ENCODE measurements around the gene FRAS1. TPM values are rescaled to one million over a fixed set of nuclear protein-coding genes. Genes with fewer than 3 reads are reported as not detected.
"Not testable (repeated sequence)": the region's sequence is repeated elsewhere in the genome, so short reads cannot be mapped to it uniquely, and the experiment has no call there.

FRAS1 gene
- total RNA-seq, 1 experiment from 2014 or later = 2.2 TPM

- DNase-seq (ENCODE audit: extremely low read depth, low read depth) = no peak
Measured at GRCh38 chr4:78162821-78163220, 105.7 kb downstream of the FRAS1 start.

- no peak for DNase-seq (ENCODE audit: extremely low read depth, low read depth)
Measured at GRCh38 chr4:78165758-78166157, 108.6 kb downstream of the FRAS1 start.

GRCh38 chr4:78166622-78167021, 109.5 kb downstream of the FRAS1 start:
- no peak for DNase-seq (ENCODE audit: extremely low read depth, low read depth)

GRCh38 chr4:78167510-78167909, 110.4 kb downstream of the FRAS1 start:
- no peak for DNase-seq (ENCODE audit: extremely low read depth, low read depth)

GRCh38 chr4:78168029-78168428, 110.9 kb downstream of the FRAS1 start:
- DNase-seq (ENCODE audit: extremely low read depth, low read depth) = no peak

GRCh38 chr4:78169728-78170127, 112.6 kb downstream of the FRAS1 start:
- DNase-seq (ENCODE audit: extremely low read depth, low read depth) = no peak

GRCh38 chr4:78171482-78171881, 114.4 kb downstream of the FRAS1 start:
- DNase-seq (ENCODE audit: extremely low read depth, low read depth) = no peak

GRCh38 chr4:78174891-78175290, 117.8 kb downstream of the FRAS1 start:
- no peak for DNase-seq (ENCODE audit: extremely low read depth, low read depth)

- no peak for DNase-seq (ENCODE audit: extremely low read depth, low read depth)
Measured at GRCh38 chr4:78179196-78179595, 122.1 kb downstream of the FRAS1 start.

- not testable (repeated sequence) for DNase-seq (ENCODE audit: extremely low read depth, low read depth)
Measured at GRCh38 chr4:78181681-78182234, 124.6 kb downstream of the FRAS1 start.

GRCh38 chr4:78184584-78184983, 127.5 kb downstream of the FRAS1 start:
- DNase-seq (ENCODE audit: extremely low read depth, low read depth) = no peak

GRCh38 chr4:78185117-78185516, 128.0 kb downstream of the FRAS1 start:
- no peak for DNase-seq (ENCODE audit: extremely low read depth, low read depth)

GRCh38 chr4:78186597-78187543, 129.7 kb downstream of the FRAS1 start:
- DNase-seq (ENCODE audit: extremely low read depth, low read depth) = no peak

- no peak for DNase-seq (ENCODE audit: extremely low read depth, low read depth)
Measured at GRCh38 chr4:78190068-78190467, 132.9 kb downstream of the FRAS1 start.

- no peak for DNase-seq (ENCODE audit: extremely low read depth, low read depth)
Measured at GRCh38 chr4:78190595-78190994, 133.5 kb downstream of the FRAS1 start.

GRCh38 chr4:78197947-78198346, 140.8 kb downstream of the FRAS1 start:
- no peak for DNase-seq (ENCODE audit: extremely low read depth, low read depth)

- DNase-seq (ENCODE audit: extremely low read depth, low read depth) = no peak
Measured at GRCh38 chr4:78199984-78200383, 142.9 kb downstream of the FRAS1 start.

GRCh38 chr4:78200949-78201348, 143.8 kb downstream of the FRAS1 start:
- no peak for DNase-seq (ENCODE audit: extremely low read depth, low read depth)

GRCh38 chr4:78204176-78204575, 147.1 kb downstream of the FRAS1 start:
- no peak for DNase-seq (ENCODE audit: extremely low read depth, low read depth)

GRCh38 chr4:78205591-78205990, 148.5 kb downstream of the FRAS1 start:
- no peak for DNase-seq (ENCODE audit: extremely low read depth, low read depth)

- DNase-seq (ENCODE audit: extremely low read depth, low read depth) = no peak
Measured at GRCh38 chr4:78207541-78207940, 150.4 kb downstream of the FRAS1 start.

GRCh38 chr4:78207951-78208350, 150.8 kb downstream of the FRAS1 start:
- DNase-seq (ENCODE audit: extremely low read depth, low read depth) = no peak

All from NCI-H460 (cell line).